HG02610 (cell line): Measurements from ENCODE around the gene INSC.
A peak's percentile ranks its signal among the peaks of the same experiment; 100 is the strongest.
"Not testable (repeated sequence)": the region's sequence is repeated elsewhere in the genome, so short reads cannot be mapped to it uniquely, and the experiment has no call there.

ENCODE experiments used
- ATAC-seq: cut with Tn5 transposase; IDR thresholded peaks from one replicate; pipeline ENCODE4 v1.9.1; 2021; ENCODE audit warnings: mild to moderate bottlenecking, moderate library complexity; ENCODE audit not compliant: unreplicated experiment

Gene INSC, protein sequence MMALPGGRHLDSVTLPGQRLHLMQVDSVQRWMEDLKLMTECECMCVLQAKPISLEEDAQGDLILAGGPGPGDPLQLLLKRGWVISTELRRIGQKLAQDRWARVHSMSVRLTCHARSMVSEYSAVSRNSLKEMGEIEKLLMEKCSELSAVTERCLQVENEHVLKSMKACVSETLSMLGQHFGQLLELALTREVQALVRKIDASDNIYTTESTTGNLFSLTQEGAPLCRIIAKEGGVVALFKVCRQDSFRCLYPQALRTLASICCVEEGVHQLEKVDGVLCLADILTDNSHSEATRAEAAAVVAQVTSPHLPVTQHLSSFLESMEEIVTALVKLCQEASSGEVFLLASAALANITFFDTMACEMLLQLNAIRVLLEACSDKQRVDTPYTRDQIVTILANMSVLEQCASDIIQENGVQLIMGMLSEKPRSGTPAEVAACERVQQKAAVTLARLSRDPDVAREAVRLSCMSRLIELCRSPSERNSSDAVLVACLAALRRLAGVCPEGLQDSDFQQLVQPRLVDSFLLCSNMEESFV

DNA sequence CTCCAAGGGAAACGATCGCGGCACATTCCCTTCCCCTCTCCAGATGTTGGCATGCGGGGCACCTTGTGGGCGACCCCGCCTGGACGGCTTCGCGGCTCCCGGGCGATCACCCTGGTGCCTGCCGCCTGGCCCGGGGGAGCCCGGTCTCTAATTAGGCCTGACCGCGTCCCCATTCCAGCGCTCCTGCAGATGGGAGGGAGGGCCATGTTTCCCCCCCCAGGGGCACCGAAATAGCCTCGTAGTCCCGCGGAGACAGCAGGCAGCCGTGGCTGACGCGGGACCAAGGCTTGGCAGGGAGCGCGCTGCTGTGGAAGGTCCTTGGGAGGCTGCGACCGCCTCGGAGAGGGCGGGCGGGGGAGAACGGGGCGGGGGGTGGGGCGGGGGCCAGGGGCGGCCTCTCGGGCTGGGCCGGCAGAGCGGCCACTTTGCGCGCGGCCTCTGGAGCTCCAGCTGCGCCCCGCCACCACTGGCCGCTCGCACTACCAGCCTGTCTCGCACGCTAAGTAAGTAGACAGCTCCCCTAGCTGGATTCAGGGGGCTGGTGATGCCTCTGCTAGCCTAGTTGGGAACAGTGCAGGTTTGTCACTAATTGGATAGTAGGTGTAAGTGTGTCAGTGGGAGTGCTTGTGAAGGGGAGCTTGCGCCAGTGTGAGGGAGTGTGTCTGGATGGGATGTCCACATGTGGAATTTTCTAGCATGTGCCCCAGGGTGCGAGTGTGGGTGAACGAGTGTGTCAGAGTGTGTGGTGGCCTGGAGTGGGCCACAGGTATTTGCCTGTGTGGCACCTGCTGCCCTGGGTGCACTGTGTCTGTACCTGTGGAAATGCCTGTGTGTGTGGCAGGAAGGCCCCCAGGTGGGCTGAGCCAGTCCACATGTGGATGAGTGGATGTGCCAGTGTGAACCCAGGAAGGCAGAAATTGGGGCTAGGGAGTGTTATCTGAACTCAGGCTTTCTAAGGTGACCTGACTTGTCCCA, at the start of gene INSC:
TSS of gene INSC (plus strand) at position 423 of the 975 bp plus-strand sequence. CDS start 34,252 bp downstream, outside the sequence.
- ATAC-seq, result no peak

DNA sequence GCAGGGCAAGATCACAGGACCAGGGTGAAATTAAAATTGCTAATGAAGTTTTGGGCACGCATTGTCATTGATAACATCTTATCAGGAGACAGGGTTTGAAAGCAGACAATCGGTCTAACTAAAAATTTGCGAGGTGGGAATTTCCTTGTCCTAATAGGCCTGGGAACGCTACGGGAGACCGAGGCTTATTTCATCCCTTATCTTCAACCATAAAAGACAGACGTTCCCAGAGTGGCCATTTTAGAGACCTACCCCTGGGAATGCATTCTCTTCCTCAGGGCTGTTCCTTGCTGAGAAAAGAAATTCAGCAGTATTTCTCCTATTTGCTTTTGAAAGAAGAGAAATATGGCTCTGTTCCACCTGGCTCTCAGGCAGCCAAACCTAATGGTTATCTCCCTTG, 45.0 kb upstream of the INSC start:
- not testable (repeated sequence) for ATAC-seq

DNA sequence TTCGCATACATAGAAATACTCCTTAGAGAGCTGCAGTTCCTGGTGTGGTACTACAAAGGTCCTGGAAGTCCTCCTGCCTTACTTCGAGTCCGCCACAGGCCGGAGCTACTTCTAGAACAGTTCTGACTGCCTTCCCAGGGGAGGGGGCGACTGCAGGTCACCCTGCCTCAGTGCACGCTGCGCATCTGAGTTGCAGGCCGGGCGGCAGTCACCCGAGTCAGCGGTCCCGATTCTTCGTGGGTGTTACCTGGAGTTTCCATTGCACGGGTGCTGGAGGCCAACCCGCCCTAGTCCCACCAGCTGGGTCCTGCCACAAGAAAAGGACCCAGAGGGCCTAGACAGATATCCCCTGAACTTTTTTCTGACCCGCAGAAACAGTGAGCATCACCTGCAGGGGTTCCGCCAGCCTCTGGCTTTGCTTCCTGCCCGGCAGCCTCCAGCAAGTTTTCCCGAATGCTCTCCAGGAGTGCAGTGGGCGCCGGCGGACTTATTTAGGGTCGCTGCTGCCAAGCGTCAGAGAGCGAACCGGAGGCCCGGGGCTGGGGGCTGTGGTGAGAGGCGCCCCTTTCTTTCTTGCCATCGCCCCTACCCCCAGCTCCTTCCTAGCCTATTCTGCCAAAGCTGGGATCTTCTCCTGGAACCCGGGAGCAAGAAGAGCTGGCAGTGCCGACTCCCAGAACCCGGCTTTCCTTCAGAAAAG, 43.0 kb upstream of the INSC start:
- ATAC-seq, result no peak

DNA sequence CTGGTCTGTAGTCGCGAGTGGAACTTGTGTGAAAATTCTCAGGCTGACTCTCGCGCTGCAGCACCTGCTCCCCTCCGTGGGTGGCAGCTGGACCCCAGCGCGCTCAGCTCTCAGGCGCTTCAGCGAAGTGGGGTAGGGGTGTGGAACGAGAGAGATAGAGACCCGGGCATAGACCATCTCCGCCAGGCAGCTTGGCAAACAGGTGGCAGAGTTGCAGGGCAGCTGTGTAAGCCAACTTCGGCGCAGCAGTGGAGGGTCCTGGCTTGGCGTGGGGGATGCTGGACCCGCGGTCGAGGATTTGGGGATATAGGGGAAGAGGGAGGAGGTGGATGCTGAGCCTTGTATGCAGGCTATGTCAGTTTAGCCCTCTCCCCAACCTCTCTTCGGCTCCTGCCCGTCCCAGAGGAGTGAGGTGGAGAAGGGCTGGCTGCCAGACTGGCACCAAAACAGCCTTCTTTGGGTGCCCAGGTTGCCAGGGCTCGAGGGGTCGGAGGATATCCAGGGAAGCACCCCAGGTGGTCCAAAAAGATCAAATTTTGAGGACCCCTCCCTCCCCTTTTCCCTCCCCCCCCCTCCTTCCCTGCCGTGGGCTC, 42.1 kb upstream of the INSC start:
- no peak for ATAC-seq

DNA sequence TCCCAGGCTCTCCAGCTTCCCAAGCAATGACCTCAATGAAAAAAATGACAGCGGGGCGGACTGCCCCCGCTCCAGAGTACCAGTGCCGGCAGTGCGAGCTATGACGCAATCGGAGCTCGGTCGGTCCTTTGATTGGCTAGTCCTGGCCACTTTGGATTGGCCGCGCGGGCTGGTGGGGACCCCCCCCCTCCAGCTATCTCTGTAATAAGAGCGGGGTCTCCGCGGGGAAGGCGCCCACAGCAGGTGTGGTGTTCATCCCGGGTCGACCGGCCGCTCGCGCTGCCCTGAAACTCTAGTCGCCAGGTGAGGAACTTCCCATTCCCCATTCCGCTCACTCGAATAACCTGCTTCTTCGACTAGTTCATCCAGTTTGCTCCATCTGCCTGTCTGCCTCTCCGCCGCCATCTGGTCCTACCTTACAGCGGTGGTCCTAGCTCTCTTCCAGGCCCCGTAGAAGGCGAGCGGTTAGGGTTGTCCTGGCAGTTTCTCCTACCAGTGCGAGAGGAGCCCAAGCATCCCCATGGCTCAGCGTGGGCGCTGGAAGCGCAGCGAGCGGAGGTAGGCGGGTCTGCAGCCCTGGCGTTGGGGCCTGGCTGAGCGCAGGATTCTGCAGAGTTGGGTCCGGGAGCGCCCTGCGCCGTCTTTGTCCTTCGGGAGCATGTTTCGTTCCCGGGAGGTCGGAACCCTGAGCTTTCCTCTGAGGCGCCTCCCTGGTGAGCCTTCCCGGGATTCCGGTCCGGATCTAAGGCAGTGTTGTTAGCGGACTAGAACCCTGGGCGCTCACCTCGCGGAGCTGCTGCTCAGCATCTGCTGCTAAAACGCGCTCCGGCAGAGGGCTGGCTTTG, 41.1 kb upstream of the INSC start, which contains the start of gene CALCB:
TSS of gene CALCB (plus strand) at position 233 of the 845 bp plus-strand sequence. CDS start 1,126 bp downstream, outside the sequence.
- ATAC-seq, result no peak

DNA sequence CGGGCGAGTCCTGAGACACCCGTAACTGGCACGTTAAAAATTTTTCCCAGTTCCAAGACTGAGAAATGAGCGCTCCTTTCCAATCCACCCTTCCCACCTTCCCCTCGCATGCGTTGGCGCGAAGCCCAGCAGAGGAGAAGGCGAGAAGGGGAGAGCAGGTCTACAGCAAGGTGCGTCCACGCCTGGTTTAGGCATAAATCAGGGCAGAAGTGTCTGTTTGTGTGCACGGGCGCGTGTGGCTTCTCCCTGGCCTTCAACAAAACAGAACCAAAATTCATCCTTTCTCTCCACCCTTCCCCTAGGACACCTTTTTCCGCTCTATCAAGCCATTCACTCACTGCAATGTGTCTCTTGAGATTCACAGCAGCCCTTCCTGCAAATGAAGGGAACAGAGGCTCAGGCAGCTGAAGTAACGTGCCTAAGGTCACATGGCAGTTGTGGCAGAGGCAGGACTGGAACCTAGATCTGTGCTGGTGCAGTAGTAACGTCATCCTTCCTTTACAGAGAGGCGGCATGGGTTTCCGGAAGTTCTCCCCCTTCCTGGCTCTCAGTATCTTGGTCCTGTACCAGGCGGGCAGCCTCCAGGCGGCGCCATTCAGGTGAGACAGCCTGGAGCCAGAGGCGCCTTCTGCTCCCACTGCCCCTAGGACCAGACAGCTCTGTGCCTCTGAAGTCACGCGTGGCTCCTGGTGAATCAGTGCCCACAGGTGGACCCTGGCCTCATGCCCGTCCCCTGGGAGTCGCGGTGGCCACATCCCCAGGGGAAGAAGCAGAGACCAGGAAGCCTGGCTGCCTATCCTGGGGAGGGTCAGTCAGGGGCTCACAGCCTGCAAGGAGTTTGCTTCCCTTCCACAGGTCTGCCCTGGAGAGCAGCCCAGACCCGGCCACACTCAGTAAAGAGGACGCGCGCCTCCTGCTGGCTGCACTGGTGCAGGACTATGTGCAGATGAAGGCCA, 40.2 kb upstream of the INSC start:
- ATAC-seq, result peak; percentile 88

DNA sequence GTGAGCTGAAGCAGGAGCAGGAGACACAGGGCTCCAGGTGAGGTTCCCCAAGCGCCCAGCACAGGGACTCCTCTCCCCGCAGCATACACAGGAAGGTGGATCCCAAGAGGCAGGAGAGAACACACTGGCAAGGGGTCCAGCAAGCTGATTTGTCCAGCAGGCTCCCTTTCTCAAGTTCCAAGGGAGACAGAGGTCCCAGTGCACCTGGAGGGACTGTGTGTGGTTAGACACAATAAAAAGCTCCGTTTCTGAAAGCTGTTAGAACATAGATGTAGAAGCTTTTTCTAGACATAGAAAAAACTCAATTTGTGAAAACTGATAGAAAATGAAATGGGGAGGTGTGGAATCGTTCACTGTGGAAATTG, 39.6 kb upstream of the INSC start:
- no peak for ATAC-seq

DNA sequence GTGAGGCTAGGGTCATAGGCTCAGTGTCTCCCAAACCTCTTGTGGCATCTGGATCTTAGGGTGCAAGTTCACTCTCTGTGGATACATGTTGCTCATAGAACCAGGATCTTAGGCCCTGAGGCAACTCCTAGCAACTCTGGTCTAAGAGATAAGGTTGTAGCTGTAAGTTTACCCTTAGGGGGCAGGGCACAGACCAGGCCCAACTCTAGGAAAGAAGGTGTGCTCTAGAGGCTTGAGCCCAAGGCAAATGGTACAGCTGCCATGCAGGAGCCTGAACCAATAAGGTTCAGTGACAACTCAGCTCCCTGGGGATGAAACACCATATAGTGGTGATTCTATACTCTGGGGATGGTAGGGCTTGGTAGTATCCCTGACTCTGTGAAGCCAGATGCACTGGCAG, 23.5 kb upstream of the INSC start:
- no peak for ATAC-seq

DNA sequence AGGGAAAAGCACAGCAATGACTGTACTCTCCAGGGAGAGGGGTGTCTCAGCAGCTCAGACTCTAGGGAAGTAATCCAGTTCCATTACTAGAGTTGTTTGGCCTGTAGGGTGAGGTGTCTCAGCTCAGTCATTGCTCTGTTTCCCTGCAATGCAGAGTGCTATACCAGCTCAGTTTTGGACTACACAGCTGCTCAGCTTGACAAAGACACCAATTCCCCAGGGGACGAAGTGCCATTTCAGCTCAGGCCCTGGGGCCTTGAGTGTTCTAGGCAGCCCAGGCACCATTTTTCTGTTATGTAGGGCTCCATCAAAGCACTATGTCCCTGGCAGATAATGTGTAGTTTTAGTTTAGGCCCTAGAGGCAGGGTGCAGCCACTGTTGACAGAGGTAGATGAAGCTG, 23.1 kb upstream of the INSC start:
- no peak for ATAC-seq

DNA sequence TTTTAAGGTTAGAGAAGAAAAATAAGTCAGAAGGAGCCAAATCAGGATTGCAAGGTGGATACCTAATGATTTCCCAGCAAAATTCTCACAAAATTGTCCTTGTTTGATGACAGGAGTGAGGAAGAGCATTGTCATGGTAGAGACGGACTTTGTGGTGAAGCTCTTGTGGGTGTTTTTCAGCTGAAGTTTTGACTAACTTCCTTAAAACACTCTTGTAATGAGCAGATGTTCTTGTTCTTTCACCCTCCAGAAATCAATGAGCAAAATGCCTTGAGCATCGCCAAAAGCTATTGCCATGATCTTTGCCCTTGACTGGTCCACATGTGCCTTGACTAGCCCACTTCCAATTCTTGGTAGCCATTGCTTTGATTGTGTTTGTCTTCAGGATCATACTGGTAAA, 21.3 kb upstream of the INSC start:
- peak; percentile 87 for ATAC-seq

DNA sequence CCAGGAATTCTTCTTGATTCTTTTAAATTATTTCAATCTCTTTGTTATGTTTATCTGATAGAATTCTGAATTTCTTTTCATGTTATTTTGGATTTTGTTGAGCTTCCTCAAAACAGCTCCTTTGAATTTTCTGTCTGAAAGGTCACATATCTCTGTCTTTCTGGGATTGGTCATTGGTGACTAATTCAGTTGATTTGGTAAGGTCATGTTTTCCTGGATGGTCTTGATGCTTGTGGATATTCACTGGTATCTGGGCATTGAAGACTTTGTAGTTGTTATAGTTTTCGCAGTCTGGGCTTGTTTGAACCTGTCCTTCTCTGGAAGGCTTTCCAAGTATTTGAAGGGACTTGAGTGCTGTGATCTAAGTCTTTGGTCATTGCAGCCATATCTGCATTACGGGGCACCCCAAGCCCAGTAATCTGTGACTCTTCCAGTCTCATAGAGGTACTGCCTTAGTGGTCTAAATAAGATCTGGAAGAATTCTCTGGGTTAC, 18.9 kb upstream of the INSC start:
- ATAC-seq, result no peak

DNA sequence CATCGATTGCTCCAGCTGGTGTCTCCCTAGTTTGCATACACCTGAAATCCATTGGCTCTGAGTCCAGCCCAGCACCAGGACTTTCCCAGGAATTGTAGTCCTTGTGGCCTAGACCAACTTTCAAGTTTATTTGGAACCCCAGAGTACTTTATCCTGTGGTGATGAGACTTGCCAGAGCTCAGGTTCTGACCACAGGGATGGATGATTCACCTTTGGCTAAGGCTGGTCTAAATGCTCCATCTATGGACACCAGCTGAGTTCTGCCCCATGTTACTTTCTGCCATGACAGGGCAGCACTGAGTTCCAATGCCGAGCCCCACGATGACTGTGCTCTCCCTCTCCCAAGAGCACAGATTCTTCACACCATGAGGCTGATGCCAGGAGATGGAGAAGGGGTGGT, 17.3 kb upstream of the INSC start:
- ATAC-seq, result no peak

DNA sequence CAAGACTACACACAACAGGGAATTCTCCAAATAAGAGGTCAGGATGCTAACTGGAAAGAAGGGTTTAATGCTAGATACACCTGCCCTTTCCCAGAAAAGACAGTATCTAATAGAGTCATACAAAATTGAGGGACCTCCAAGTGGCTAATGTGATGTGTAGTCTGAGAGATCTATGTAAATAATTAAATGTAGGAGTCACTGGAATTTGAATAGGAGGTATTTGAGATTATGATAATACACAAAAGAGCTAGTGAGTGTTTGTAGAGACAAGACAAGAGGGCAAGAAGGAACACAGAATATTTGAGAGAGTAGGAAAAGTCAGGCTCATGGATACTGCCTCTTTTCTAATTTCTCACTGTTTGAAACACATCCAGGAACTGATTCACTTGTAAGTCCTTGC, 15.5 kb upstream of the INSC start:
- no peak for ATAC-seq

DNA sequence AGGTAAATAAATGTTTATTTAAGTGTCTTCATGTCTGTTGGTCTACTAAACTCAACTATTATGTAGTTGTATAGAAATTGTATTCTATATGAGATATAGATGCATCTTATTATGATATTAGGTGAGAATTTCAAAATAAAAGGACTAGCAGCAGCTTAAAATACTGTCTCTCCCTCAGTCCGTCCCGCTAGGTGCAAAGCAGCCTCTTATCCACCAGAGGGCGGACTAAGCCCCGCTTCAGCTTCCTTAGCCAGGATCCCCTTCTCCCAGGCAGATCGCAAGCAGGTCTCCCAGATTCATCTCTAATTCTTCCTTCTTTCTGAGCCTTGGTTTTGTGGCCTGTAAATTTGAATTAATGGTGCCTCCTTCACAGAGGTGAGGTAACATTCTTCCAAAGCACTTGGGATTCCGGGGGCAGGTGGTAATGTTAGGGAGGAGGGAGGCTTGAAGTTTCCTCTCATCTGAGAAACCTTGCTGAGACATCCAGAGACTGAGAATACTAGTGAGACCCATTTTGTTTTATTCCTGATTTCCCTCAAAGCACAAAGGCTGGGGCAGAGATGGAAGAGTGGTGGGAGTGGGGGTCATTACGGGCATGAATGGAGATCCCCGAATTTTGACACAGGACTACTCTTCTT, 13.5 kb upstream of the INSC start:
- peak; percentile 67 for ATAC-seq

DNA sequence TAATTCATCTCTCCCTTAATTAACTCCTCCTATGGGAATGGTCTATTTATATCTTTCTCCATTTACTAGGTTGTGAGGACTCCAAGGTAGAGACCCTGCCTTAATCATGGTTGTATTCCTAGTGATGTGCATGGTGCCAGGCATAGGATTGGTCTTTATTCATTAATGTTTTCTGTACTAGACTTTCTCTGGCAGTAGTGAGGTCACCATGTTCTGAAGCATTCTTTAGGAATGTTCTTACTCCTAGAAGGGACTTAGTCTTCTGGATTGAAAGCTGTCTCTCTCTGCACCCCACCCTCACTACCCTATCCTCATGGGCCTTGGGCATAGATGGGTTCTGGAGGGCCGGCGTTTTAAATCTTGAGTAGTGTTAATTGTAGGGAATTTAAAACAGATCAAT, 10.6 kb upstream of the INSC start:
- ATAC-seq, result no peak

DNA sequence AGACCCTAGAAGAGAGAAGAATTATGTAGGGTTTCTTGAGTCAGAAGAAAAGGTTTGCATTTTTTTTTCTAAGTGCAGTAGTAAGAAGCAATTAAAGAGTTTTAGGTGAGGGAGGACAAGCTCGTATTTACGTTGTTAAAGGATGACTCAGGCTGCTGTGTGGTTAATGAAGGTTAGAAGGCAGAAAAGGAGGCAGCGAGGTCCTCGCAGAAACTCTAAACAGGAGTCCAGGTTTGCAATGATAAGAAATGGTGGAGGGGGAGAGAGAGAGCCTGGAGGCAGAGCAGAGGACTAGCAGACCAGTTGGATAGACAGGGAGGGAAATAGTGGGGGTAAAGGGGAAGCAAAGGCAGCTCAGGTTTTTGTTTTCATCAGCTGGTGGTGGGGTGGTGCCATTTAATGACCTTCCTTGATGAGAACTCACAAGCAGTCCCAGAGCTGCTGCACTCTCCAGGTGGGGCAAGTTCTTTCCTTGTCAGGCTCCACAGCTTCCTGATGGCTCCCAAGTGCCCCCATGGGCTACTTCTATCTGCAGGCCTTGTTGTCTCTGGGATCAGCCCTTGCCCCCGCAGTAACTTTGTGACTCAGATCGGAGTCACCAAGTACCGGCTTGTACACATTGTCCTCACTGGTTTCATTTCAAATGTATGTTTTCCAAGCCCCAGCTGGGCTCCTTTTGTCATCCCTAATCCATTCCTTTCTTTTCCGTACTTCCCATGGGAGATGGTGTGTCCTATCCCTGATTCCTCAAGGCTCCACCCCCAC, 8.3 kb upstream of the INSC start:
- ATAC-seq, result no peak
